ENCODE measurements around the gene ATP6V0E2.
"Not testable (repeated sequence)": the region's sequence is repeated elsewhere in the genome, so short reads cannot be mapped to it uniquely, and the experiment has no call there.

Gene ATP6V0E2

DNA sequence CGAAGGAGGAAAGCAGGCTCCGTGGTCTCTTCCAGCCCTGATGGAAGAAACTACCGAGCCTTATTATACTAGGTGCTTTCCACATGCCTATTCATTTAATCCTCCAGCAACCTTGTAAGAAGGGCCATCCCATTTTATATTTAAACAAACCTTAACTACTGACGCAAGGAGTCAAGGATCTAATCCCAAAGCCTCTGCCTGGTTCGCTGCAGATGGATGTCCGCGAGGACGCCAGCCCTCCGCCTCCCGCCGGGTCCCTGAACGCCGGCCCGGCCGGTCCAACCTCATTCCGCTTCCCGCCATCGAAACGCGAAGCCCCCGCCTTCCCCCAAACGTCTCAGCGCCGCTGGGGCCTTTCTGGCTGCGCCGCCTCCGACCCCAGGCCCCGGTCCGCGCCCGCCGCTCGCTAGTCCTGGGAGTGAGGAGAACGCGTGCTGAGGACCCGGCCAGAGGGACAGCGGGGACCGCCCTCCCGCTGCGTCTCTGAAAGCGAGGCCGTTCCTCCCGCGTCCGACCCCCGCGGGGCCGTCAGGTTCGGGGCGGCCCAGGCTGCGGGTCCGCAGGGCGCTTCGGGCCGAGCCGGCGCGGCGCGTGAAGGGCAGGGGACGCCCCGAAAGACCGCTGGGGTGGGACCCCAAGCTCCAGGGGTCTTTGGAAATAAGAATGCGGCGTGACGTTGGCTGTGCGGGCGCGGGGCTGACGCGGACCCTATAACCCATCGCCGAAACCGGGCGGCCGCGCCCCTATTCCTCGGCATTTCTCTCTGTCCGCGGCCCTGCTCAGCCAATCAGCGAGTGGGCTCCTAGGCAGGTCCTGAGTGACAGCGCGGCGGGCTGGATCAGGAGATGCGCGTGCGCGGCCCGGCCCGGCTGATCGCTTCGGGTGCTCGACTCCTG is at the start of gene ATP6V0E2:
TSS of gene ATP6V0E2 (plus strand) at position 896 of the 896 bp plus-strand sequence. CDS start 97 bp downstream, outside the sequence.
- DNase-seq = peak; percentile 96

DNA sequence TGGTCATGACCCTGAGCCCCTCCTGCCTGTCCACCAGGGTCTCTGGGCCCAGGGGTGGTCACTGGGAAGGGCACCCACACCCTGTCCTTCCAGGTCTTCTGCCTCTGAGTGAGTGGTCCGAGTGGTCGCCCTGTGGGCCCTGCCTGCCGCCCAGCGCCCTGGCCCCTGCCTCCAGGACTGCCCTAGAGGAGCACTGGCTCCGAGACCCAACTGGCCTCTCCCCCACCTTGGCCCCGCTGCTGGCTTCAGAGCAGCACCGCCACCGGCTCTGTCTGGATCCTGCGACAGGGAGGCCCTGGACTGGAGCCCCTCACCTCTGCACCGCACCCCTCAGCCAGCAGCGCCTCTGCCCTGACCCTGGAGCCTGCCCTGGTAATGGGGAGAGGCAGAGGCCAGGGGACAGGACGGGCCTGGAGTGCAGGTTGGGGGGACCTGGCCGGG is 49.4 kb upstream of the ATP6V0E2 start:
- no peak for DNase-seq

DNA sequence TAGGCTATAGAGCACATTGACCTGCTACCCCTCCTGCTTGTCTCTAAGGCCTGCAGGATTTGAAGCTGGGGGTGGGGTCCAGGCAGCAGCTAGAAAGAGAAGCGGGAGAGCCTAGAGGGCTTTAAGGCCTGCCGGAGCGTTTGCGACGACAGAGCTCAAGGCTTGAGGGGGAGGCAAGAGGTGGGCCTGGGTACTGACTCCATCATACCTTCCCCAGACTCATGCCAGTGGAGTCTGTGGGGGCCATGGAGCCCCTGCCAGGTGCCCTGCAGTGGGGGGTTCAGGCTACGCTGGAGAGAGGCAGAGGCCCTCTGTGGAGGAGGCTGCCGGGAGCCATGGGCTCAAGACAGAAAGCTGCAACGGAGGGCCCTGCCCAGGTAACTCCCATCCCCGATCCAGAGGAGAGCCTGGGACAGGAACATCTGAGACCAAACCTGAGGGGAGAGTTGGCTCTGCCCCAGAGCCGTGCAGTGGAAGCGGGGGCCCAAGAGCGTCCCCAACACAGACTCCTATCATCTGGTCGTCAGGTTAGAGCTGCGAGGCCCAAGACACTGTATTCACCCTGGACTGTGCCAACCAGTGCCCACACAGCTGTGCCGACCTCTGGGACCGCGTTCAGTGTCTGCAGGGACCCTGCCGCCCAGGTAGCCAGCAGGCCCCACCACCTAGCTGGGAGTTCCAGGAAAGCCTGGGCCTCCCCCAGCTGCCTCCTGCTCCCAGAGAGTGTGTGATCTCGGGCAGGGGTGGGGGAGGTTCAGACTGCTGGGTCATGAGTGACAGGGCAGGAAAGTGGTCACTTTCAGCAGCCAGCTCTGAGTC is 48.8 kb upstream of the ATP6V0E2 start:
- DNase-seq = no peak

DNA sequence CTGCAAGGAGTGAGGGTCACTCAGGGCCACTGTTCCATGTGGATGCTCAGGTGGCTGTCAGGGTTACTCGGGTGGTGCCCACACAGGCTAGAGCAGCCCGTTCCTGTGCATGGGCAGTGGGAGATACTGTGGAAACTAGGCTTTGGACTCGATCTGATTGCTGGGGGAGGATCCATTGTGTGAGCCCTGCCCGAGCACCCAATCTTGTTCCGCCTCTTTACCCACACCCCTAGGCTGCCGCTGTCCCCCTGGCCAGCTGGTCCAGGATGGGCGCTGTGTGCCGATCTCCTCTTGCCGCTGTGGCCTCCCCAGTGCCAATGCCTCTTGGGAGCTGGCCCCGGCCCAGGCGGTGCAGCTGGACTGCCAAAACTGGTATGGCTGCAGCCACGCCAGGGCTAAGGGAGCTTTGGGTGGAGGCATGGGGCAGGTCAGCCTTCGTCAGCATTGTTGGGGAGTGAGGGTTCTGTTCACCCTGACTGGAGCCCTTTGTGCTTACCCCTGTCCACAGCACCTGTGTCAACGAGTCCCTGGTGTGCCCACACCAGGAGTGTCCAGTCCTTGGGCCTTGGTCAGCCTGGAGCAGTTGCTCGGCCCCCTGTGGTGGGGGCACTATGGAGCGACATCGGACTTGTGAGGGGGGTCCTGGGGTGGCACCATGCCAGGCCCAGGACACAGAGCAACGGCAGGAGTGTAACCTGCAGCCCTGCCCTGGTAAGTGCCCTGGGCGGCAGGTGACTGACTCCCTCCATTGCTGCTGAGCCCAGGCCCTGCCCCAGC is 48.0 kb upstream of the ATP6V0E2 start:
- no peak for DNase-seq

DNA sequence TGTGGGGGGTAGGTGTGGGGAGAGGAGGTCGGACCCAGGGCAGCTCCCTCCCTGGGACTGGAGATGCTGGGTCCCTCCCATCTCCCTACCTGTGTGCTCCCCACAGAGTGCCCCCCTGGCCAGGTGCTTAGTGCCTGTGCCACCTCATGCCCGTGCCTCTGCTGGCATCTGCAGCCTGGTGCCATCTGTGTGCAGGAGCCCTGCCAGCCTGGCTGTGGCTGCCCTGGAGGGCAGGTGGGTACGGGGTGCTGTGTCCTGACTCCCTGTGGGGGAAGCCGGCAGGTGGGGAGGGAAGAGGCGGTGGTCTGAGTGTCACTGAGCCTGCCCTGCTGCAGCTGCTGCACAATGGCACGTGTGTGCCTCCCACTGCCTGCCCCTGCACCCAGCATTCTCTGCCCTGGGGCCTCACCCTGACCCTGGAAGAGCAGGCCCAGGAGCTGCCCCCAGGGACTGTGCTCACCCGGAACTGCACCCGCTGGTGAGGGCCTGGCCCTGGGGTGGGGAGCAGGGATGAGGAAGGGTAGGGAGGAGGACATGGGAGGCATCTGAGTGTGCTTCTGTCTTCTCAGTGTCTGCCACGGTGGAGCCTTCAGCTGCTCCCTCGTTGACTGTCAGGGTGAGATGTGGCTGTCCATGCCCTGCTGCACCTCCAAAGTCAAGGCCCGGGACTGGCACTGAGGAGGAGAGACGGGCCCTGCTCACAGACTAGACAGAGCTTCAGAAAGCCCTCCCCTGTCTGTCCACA is 47.3 kb upstream of the ATP6V0E2 start:
- DNase-seq = no peak

DNA sequence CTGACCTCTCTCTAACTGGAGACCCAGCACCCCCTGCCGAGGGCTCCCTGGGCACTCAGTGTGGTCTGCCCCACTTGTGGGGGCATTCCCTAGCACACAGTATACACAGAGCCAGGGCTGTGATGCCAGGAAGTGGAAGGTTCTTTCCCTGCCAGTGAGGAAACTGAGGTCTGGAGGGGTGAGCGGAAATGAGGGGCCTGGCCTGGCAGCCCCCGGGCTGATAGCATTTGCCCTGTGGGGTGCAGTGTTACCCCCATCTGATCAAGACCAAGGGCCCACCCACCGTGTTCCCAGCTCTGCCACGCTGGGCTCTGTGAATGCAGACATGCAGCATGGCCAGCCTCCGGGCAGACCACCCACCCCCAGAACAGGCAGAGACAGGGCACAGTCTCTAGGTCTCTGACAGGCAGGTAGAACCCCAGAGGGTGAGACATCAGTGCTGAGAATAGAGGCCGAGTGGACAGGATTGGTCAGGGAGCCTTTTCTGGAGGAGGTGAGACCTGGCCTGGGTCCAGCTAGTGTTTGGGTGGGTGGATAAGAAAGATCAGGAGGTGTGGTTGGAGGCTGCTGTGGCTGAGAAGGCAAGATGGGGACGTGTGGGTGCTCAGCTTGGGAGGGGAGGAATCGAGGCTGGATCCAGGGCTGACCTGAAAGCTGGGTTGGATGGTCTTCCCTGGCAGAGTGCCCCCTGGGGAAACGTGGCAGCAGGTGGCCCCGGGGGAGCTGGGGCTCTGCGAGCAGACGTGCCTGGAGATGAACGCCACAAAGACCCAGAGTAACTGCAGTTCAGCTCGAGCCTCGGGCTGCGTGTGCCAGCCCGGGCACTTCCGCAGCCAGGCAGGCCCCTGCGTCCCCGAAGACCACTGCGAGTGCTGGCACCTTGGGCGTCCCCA is 46.4 kb upstream of the ATP6V0E2 start:
- DNase-seq = no peak

DNA sequence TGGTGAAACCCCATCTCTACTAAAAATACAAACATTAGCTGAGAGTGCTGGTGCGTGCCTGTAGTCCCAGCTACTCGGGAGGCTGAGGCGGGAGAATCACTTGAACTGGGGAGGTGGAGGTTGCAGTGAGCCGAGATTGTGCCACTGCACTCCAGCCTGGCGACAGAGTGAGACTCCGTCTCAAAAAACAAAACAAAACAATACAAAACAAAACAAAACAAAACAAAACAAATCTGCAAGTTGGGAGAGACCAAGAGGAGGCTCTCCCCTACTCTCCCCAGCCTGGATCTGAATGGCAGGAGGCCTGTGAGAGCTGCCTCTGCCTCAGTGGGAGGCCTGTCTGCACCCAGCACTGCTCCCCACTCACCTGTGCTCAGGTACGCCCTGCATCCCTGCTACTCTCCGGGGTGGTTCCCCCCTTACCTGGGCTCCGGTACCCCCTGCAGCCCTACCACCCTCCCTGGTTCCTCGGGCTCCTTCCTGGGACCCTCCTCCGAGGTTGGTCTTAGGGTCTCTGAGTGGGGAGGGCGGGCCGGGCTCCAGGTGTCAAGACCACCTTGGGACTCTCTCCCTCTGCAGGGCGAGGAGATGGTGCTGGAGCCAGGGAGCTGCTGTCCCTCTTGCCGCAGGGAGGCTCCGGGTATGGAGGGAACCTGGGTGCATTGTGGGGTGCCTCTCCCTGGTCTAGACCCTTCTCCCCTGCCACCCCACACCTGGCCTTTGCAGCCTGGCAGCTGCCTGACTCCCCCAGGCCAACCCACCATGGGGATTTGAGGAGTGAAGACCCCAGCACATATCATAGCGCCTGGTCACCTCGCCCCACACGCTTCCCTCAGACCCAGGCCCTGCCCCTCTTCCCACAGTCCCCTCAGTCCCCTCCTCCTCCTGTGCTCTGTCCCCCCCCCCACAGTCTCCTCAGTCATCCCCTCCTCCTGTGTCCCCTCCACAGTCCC is 45.1 kb upstream of the ATP6V0E2 start:
- DNase-seq = no peak

DNA sequence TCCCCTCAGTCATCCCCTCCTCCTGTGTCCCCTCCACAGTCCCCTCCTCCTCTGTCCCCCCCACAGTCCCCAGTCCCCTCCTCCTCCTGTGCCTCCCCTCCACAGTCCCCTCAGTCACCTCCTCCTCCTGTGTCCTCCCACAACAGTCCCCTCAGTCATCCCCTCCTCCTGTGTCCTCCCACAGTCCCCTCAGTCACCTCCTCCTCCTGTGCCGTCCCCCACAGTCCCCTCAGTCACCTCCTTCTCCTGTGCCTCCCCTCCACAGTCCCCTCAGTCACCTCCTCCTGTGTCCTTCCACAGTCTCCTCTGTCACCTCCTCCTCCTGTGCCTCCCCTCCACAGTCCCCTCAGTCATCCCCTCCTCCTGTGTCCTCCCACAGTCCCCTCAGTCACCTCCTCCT is 43.2 kb upstream of the ATP6V0E2 start:
- not testable (repeated sequence) for DNase-seq

DNA sequence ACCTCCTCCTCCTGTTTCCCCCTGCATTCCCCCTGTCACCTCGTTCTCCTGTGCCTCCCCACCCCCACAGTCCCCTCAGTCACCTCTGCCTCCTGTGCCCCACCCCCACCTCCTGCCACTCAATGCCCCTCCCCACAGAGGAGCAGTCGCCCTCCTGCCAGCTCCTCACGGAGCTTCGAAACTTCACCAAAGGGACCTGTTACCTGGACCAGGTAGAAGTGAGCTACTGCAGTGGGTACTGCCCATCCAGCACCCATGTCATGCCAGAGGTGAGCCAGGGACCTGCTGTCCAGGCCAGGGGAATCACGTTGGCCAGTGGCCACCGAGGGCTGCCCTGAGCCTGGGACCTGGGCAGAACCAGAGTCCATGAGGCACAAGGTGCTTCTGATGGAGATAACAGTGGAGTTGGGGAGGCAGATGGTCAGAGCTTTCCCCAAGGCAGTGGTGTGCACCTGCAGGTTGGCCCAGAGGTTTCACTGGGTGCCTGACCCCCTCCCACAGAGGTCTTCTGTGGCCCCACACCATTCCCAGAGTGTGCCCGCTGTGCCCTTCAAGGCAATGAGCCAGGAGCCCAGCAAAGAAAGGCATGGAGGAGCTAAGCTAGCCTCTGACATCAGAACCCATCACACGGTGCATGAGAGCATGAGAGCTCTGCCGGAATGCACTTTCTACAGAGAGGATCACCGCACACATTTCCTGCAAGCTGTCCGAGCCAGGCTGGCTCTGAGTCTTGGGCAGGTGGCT is 42.6 kb upstream of the ATP6V0E2 start:
- no peak for DNase-seq

DNA sequence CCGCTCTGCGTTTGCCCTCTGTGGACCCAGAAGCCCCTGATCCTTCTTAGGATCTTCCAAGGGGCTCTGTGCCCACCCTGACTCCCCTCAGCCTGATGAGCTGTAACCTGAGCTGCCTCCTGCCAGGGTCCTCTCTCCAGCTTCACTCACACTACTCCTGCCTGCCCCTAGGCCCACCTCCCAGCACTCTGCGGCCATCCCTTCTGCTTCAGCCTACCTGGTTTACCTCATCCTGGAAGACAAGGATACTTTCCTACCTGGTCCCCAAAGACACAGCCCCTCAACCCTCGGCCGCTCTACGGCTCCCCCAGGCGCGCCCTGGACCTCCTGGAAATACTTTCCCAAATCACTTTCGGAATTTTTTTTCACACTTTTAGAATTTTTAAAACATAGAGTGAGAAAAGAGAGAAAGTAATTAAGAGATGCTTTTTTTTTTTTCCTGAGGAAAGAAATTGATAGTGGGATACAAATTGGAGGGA is 42.0 kb upstream of the ATP6V0E2 start:
- DNase-seq = no peak

DNA sequence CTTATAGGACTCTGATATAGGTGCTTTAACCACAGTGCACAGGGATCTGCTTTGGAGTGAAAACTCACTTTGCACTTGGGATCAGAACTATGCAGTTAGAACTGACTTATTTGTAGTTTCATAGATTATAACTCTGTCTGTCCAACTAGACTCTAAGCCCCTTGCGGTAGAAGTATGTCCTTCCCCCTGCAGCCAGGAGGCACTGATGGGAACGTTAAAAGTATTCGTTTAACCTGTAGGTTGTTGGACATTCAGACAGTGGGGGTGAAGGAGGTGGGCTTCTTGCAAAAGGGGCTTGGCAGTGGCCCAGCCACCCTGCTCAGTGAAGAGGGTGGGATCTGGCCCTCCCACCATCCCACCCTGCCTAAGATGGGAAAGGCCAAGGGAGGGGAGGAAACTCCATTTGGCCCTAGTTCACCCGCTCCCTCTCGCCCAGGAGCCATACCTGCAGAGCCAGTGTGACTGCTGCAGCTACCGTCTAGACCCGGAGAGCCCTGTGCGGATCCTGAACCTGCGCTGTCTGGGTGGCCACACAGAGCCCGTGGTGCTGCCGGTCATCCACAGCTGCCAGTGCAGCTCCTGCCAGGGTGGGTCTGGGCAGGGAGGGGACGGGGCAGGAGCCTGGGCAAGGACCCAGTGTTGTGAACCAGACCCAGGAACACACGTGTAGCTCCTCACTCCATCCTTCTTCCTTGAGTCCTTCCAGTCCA is 41.3 kb upstream of the ATP6V0E2 start:
- no peak for DNase-seq

DNA sequence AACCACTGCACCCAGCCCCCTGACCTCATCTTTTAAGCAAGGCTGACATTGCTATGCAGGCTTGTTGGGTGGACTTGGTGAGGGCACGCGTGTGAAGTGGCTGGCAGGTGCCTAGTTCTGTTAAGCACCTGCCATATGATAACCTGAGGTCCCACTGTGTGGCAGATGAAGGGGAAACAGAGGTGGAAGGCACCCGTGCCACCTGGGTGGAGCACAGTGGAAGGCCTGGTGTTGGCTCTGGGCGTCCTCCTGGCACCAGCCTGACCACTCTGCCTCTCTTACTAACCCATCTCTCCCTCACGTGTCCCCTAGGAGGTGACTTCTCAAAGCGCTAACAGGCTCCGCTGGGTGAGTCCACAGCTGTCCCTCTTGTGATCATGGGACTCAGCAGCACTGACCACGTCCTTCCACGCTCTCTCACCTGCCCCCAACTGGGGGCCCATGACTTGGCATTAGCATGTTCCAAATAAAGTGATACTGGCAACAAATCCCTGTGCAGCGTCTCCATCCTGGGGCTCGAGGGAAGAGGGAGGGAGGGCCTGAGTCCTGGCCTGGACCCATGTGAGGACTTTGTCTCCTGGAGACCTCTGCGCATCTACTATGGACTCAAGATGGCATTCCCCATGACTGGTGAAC is 40.2 kb upstream of the ATP6V0E2 start:
- DNase-seq = no peak

DNA sequence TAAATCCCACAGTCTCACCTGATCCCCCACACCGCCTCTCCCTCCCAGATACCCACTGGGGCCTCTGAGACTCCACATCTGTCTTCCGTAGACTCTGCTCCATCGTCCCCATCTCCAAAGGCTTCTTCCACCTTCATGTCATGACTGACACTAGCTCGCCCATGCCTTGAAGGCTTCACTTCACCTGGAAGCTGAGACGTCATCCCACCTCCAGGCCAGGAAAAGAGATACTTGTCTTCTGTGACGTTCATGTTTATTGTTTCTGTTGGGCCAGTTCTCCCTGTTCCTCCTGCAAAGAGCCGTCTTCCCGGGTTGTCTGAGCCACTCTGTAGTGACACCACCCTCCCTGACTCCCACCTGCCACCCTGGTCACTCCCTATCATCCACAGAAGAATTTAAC is 39.2 kb upstream of the ATP6V0E2 start:
- no peak for DNase-seq

DNA sequence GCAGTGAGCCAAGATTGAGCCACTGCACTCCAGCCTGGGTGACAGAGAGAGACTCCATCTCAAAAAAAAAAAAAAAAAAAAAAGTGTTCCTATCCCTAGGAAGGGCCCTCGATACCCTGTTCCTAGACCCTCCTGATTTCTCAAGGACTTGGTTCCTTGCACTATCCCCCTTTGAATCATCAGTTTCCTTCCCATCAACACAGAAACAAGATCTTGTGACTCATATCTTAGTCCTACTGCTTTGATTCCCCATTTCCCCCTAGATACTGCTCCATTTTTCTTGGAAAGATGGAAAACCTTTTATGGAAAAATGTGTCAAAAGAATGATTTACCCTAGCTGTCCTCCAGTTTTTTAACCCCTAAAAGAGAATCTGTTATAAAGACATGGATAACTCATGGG is 37.3 kb upstream of the ATP6V0E2 start:
- no peak for DNase-seq

DNA sequence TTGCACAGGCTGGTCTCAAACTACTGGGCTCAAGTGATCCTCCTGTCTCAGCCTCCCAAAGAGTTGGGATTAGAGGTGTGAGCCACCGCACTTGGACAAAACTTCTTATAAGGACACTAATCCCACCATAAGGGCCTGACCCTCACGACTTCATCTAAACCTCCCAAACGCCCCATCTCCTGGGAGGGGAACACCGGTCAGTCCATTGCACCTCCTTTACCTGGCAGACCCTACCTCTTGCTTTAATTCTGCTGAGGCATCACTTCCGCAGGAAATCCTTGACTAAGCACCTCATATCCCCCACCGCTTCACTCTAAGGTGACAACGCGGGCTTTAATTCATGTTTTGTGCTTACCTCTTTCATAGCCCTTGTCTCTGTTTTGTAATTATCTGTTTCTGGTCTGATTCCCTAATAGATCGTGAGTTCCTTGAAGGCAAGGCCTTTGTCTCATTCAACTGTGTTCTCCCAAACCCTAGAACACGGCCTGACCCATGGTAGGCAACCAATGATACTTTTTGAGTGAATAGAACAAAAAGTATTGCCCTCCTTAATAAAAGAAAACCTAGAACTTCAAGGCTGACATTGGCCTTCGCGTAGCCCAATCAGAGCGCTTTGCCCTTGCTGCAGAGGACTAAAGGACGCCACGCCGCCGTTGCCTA is 36.1 kb upstream of the ATP6V0E2 start:
- DNase-seq = no peak

DNA sequence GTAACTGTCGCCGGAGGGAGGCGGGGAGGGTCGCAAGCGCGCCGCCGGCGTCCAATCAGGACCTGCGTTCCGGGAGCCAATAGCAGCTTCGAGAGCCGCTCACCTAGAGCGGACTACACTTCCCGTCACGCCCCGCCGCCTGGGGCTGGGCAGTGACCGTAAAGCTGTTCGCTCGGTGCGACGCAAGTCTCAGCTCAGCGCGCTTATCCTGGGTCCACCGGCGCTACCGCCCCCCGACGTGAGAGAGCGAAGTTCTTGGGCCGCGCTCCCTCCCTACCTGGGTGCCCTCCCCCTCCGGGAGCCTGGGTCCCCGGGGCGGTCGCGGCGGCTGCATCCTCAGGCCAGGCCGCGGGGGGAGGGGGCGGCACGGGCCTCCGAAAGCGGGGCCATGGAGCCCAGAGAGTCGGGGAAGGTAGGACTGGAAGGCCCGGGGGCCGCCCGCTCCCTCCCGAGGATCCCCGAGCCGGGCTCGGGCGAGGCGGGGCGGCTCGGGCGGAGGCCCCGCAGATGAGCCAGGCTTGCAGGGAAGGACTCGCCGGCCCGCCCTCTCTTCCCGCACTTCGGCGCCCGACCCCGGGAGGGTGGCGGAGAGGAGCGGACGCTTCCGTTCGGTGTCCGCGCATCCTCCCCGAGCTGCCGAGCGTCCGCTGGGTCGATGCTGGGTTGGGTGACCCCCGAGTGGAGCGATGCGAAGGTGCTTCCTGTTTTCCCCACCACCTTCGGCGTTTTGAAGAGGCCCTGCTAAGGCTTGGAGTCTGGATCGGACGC is 35.4 kb upstream of the ATP6V0E2 start, which contains the start of gene ZNF862:
TSS of gene ZNF862 (plus strand) at position 152 of the 768 bp plus-strand sequence. CDS start at position 389, 237 bp downstream.
- peak; percentile 98 for DNase-seq
